Endothelial cell (in vitro differentiated cells): ENCODE results near the gene DBH. TPM values are rescaled to one million over a fixed set of nuclear protein-coding genes. Genes with fewer than 3 reads are reported as not detected.
A peak's percentile ranks its signal among the peaks of the same experiment; 100 is the strongest.
"Not testable (repeated sequence)": the region's sequence is repeated elsewhere in the genome, so short reads cannot be mapped to it uniquely, and the experiment has no call there.

Source experiments
- DNase-seq: peaks from one replicate; pipeline ENCODE4 v3.0.0; 2021; ENCODE audit warnings: low spot score
- H3K27ac Mint-ChIP-seq: one replicate; pipeline ENCODE4 v1.8.0; 2021; ENCODE audit warnings: mixed read lengths, inconsistent platforms; ENCODE audit not compliant: unreplicated experiment
- H3K27me3 Mint-ChIP-seq: one replicate; pipeline ENCODE4 v1.8.0; 2021; ENCODE audit warnings: mild to moderate bottlenecking, moderate library complexity, mixed read lengths, inconsistent platforms; ENCODE audit not compliant: unreplicated experiment
- H3K36me3 Mint-ChIP-seq: one replicate; pipeline ENCODE4 v1.8.0; 2021; ENCODE audit warnings: mild to moderate bottlenecking, low read depth, mixed read lengths, inconsistent platforms; ENCODE audit not compliant: unreplicated experiment
- H3K4me1 Mint-ChIP-seq: one replicate; pipeline ENCODE4 v1.8.0; 2021; ENCODE audit warnings: mild to moderate bottlenecking, mixed read lengths, inconsistent platforms; ENCODE audit not compliant: unreplicated experiment
- H3K4me3 Mint-ChIP-seq: one replicate; pipeline ENCODE4 v1.8.0; 2021; ENCODE audit warnings: mild to moderate bottlenecking, mixed read lengths, inconsistent platforms; ENCODE audit not compliant: unreplicated experiment
- H3K9me3 Mint-ChIP-seq: one replicate; pipeline ENCODE4 v1.8.0; 2021; ENCODE audit warnings: mixed read lengths, inconsistent platforms; ENCODE audit not compliant: unreplicated experiment
- CTCF ChIP-seq: fragments of 200-600 bp; sonication (generic); IDR thresholded peaks from one replicate; pipeline ENCODE4 v1.5.0; 2021; ENCODE audit warnings: antibody characterized with exemption; ENCODE audit not compliant: unreplicated experiment
- total RNA-seq: library from RNA; stranded (reverse); fragmentation: NEBNext Ultra II Directional; extraction: Animal tissue kit (Norgen Biotek cat#: 25700); gene quantifications from one replicate; pipeline ENCODE4 v1.2.1, GENCODE V29; 2021; ENCODE audit not compliant: unreplicated experiment

The DBH gene
- total RNA-seq, 1 donor from 2014 or later: 0.08 TPM

DNA sequence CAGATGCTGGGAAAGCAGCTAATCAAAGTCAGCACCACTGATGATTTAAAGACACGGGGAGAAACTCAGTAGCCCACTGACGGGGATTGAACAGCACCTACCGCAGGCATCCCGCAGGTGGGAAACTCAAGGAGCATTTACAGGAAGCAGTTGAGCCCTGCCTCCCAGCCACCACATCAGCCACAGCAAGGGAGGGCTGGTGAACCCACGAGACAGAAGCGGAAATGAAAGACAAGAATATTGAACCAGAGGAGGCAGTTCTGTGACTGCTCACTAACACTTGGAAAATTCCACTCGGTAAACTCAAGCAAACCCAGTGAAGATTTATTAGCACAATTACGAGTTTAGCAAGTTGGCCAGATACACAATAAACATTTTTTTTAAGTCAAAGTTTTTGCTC is 16.4 kb upstream of the DBH start:
- DNase-seq: no peak
- Mint-ChIP-seq H3K9me3 (no peaks in the 10 kb centered on the region), H3K4me1 (no peaks in the 10 kb centered on the region), H3K36me3 (peaks cover 2% of the 10 kb centered on the region), H3K27me3 (peaks cover 4% of the 10 kb centered on the region), H3K27ac (no peak overlapping the region), H3K4me3 (no peak overlapping the region)
- no peak for TF ChIP-seq CTCF

- Mint-ChIP-seq H3K4me3 (no peak overlapping the region), H3K27me3 (no peaks in the 10 kb centered on the region), H3K27ac (no peak overlapping the region), H3K4me1 (no peaks in the 10 kb centered on the region), H3K9me3 (peaks cover 7% of the 10 kb centered on the region), H3K36me3 (peaks cover 12% of the 10 kb centered on the region)
- no peak for TF ChIP-seq CTCF
- no peak for DNase-seq
Measured at GRCh38 chr9:133621725-133622267, 14.4 kb upstream of the DBH start.

DNA sequence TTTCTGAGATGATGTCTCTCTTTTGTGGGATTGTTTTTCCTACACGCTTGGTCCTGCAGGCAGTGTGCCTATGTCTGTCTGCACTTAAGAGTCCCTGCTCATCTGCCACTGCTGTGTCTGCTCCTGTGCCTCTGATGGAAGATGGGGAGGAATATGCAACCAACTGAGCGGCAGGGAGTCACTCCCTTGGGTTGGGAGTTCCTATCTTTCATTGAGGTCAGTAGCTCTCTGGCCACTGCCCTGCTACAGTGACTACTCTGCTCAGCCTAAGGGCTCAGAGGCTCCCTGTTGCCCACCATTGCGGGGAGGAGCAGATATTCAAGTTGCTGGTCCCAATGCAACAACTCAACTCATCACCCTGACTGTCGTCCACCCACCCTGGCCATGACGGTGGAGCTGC is 13.6 kb upstream of the DBH start:
- peaks cover 12% of the 10 kb centered on the region for H3K36me3 Mint-ChIP-seq
- TF ChIP-seq CTCF: no peak
- peaks cover 7% of the 10 kb centered on the region for H3K9me3 Mint-ChIP-seq
- no peak overlapping the region for H3K27ac Mint-ChIP-seq
- H3K4me1 Mint-ChIP-seq: no peaks in the 10 kb centered on the region
- no peak for DNase-seq
- H3K27me3 Mint-ChIP-seq: no peaks in the 10 kb centered on the region
- H3K4me3 Mint-ChIP-seq: no peak overlapping the region

DNA sequence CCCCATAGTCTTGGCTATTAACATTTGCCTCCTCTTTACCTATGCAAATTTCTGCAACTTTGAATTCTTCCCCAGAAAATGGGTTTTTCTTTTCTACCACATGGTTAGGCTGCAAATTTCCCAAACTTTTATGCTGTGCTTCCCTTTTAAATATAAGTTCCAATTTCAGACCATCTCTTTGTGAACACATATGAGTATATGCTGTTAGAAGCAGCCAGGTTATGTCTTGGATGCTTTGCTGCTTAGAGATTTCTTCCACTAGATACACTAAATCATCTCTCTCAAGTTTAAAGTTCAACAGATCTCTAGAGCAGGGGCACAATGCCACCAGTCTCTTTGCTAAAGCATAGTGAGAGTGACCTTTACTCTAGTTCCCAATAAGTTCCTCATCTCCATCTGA is 10.2 kb upstream of the DBH start:
- H3K27me3 Mint-ChIP-seq, H3K9me3 Mint-ChIP-seq: not testable (repeated sequence)
- H3K4me3 Mint-ChIP-seq: peak overlapping the region; percentile 42

GRCh38 chr9:133627341-133627740 is 8.8 kb upstream of the DBH start:
- Mint-ChIP-seq H3K27ac (no peak overlapping the region), H3K36me3 (peaks cover 12% of the 10 kb centered on the region), H3K9me3 (peaks cover 7% of the 10 kb centered on the region), H3K4me1 (no peaks in the 10 kb centered on the region), H3K4me3 (no peak overlapping the region), H3K27me3 (peaks cover 5% of the 10 kb centered on the region)
- no peak for TF ChIP-seq CTCF
- DNase-seq: no peak

More for the DNA sequence above, 10.2 kb upstream of the DBH start:
- not testable (repeated sequence) for H3K4me1 Mint-ChIP-seq, H3K27ac Mint-ChIP-seq, DNase-seq
- peaks cover 12% of the 10 kb centered on the region for H3K36me3 Mint-ChIP-seq
